DOHH2 (cell line): Measurements from ENCODE around the gene CFAP100.

Source experiments
- EZH2phosphoT487 ChIP-seq: fragments of 200-600 bp; sonication (generic); IDR thresholded peaks from 2 replicates; pipeline ENCODE4 v1.6.1; 2017; ENCODE audit warnings: borderline replicate concordance, mild to moderate bottlenecking, antibody characterized with exemption, low read length, moderate library complexity, mixed read lengths
- TF ChIP-seq, protein P1 (sequence below): fragments of 200-600 bp; sonication (generic); IDR thresholded peaks from one replicate; pipeline ENCODE4 v1.5.1; 2014; ENCODE audit warnings: antibody characterized with exemption, mild to moderate bottlenecking, low read depth, low read length; ENCODE audit not compliant: poor library complexity, severe bottlenecking

DNA sequence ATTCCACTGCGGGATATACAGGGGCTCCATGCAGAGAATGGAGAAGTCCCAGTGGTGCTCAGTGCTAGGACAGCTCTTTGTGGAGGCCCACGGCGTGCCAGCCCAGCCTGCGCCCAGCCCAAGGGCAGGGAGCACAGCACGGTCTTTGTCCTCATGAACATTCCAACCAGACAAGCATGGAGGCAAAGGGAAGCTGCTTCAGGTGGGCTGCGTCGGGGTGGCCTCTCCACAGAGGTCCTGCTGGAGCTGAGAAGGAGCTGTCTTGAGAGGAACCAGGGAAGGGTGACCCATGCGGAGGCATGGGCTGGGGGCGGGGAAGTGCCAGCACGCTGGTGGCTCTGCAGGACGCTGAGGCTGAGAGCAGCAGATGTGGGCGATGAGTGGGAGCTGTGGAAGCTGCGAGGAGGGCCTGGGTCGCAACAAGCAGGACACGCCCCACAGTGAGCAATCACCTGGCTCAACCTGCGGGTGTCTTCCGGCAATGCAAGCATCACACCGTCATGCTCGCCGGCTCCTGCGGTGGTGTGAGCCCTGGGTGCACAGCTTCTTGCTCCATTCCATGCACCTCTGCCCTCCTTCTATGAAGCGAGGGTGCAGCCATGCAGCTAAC, 23.5 kb upstream of the CFAP100 start:
- TF ChIP-seq, protein P1, sequence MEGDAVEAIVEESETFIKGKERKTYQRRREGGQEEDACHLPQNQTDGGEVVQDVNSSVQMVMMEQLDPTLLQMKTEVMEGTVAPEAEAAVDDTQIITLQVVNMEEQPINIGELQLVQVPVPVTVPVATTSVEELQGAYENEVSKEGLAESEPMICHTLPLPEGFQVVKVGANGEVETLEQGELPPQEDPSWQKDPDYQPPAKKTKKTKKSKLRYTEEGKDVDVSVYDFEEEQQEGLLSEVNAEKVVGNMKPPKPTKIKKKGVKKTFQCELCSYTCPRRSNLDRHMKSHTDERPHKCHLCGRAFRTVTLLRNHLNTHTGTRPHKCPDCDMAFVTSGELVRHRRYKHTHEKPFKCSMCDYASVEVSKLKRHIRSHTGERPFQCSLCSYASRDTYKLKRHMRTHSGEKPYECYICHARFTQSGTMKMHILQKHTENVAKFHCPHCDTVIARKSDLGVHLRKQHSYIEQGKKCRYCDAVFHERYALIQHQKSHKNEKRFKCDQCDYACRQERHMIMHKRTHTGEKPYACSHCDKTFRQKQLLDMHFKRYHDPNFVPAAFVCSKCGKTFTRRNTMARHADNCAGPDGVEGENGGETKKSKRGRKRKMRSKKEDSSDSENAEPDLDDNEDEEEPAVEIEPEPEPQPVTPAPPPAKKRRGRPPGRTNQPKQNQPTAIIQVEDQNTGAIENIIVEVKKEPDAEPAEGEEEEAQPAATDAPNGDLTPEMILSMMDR: no peak
- TF ChIP-seq EZH2phosphoT487: no peak
